ENCODE results near the gene TMEM151B.

GRCh38 chr6:44230034-44230675, 40.1 kb upstream of the TMEM151B start:
- TF ChIP-seq, protein P1, sequence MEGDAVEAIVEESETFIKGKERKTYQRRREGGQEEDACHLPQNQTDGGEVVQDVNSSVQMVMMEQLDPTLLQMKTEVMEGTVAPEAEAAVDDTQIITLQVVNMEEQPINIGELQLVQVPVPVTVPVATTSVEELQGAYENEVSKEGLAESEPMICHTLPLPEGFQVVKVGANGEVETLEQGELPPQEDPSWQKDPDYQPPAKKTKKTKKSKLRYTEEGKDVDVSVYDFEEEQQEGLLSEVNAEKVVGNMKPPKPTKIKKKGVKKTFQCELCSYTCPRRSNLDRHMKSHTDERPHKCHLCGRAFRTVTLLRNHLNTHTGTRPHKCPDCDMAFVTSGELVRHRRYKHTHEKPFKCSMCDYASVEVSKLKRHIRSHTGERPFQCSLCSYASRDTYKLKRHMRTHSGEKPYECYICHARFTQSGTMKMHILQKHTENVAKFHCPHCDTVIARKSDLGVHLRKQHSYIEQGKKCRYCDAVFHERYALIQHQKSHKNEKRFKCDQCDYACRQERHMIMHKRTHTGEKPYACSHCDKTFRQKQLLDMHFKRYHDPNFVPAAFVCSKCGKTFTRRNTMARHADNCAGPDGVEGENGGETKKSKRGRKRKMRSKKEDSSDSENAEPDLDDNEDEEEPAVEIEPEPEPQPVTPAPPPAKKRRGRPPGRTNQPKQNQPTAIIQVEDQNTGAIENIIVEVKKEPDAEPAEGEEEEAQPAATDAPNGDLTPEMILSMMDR (conservative IDR thresholded peaks at IDR 0.05; ENCODE audit: low read length): no peak
- TF ChIP-seq EZH2phosphoT487 (IDR thresholded peaks at IDR 0.05; ENCODE audit: borderline replicate concordance): no peak

Measured in Loucy (cell line).